Measurements from ENCODE around the gene ENTPD2. TPM values are rescaled to one million over a fixed set of nuclear protein-coding genes. Genes with fewer than 3 reads are reported as not detected.

ENTPD2 gene
- total RNA-seq, 1 donor from 2014 or later: 5.2 TPM

DNA sequence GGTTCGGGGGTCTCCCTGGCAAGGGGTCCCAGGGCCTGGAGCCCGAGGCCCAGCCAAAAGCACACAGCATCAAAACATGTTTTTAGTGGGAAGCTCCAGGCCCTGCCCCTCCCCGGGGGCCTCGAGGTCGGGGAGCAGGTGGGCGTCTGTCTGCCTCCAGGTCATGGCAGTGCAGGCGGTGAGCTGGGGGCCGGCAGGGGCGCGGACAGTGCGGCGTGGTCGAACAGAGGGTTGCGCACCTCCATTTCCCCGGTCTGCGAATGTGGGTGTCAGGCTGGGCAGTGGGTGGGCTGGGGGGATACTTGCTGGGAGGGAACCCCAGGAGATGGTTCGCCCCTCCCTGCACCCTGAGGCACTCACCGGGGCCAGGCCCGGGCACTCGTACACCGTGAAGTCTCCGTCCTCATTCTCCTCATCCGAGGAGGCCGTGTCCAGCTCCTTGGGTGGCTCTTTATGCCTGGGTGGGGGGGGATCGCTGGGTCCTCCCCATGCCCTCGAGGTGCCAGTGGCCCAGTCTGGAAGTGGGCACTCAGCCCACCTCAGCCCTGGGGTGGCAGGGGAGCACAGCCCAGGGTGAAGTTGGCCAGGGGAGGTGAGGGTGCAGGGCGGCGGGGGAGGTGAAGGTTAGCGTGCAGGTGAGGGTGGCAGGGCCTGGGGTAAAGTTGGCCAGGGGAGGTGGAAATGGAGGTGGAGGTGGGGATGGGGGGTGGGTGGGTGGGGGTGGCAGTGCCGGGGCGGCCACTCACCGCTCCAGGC lies 14.1 kb downstream of the ENTPD2 start:
- Mint-ChIP-seq H3K9me3 (no peaks in the 10 kb centered on the region), H3K27me3 (ENCODE audit: low read depth) (peaks cover 15% of the 10 kb centered on the region), H3K36me3 (no peaks in the 10 kb centered on the region)

DNA sequence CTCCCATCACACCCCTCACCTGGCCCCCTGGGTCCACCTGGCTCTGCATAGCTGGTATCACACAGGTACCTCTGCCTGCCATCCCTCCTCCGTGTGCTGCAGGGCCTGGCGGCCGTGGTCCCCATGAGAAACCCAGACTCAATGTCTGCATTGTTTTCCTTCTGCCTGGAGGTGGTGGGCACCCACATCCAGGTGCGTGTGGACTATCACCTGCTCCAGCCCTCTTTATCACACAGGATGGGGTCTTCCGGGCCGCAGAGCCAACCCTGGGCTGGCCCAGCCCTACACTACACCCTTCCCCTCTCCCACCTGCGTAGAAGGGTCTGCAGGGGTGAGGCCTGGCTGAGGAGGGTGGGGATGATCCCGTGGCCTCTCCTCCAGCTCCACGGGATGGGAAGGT lies 14.9 kb downstream of the ENTPD2 start:
- H3K9me3 Mint-ChIP-seq: no peaks in the 10 kb centered on the region
- H3K27me3 Mint-ChIP-seq (ENCODE audit: low read depth): peaks cover 7% of the 10 kb centered on the region
- H3K4me1 Mint-ChIP-seq: no peaks in the 10 kb centered on the region
- no peak overlapping the region for H3K4me3 Mint-ChIP-seq
- no peak for DNase-seq (ENCODE audit: low spot score in 2 of 2, unreplicated experiment in 2 of 2)
- TF ChIP-seq, protein P1, sequence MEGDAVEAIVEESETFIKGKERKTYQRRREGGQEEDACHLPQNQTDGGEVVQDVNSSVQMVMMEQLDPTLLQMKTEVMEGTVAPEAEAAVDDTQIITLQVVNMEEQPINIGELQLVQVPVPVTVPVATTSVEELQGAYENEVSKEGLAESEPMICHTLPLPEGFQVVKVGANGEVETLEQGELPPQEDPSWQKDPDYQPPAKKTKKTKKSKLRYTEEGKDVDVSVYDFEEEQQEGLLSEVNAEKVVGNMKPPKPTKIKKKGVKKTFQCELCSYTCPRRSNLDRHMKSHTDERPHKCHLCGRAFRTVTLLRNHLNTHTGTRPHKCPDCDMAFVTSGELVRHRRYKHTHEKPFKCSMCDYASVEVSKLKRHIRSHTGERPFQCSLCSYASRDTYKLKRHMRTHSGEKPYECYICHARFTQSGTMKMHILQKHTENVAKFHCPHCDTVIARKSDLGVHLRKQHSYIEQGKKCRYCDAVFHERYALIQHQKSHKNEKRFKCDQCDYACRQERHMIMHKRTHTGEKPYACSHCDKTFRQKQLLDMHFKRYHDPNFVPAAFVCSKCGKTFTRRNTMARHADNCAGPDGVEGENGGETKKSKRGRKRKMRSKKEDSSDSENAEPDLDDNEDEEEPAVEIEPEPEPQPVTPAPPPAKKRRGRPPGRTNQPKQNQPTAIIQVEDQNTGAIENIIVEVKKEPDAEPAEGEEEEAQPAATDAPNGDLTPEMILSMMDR (IDR thresholded peaks at IDR 0.05; ENCODE audit: unreplicated experiment): no peak
- H3K36me3 Mint-ChIP-seq: no peaks in the 10 kb centered on the region
- H3K27ac Mint-ChIP-seq: no peak overlapping the region

More for the DNA sequence above, 14.1 kb downstream of the ENTPD2 start:
- TF ChIP-seq, protein P1 (IDR thresholded peaks at IDR 0.05; ENCODE audit: unreplicated experiment): no peak
- Mint-ChIP-seq H3K4me1 (peaks cover under 1% of the 10 kb centered on the region), H3K4me3 (no peak overlapping the region), H3K27ac (no peak overlapping the region)
- DNase-seq (ENCODE audit: low spot score in 2 of 2, unreplicated experiment in 2 of 2): no peak

DNA sequence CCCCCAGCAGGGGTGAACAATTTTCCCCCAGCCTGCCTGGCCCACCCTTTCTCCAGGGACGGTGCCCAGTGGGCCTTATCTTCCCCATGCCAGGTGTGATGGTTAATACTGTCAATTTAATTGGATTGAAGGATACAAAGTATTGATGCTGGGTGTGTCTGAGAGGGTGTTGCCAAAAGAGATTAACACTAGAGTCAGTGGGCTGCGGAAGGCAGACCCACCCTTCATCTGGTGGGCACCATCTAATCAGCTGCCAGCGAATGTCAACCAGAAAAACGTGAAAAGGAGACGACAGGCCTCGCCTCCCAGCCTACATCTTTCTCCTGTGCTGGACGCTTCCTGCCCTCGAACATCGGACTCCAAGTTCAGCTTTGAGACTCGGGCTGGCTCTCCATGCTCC lies 16.4 kb downstream of the ENTPD2 start:
- no peaks in the 10 kb centered on the region for H3K27me3 Mint-ChIP-seq (ENCODE audit: low read depth)
- H3K36me3 Mint-ChIP-seq: no peaks in the 10 kb centered on the region
- TF ChIP-seq, protein P1 (IDR thresholded peaks at IDR 0.05; ENCODE audit: unreplicated experiment): no peak
- H3K4me3 Mint-ChIP-seq: no peak overlapping the region
- no peak for DNase-seq (ENCODE audit: low spot score in 2 of 2, unreplicated experiment in 2 of 2)
- H3K4me1 Mint-ChIP-seq: no peaks in the 10 kb centered on the region
- H3K9me3 Mint-ChIP-seq: no peaks in the 10 kb centered on the region
- H3K27ac Mint-ChIP-seq: no peak overlapping the region

DNA sequence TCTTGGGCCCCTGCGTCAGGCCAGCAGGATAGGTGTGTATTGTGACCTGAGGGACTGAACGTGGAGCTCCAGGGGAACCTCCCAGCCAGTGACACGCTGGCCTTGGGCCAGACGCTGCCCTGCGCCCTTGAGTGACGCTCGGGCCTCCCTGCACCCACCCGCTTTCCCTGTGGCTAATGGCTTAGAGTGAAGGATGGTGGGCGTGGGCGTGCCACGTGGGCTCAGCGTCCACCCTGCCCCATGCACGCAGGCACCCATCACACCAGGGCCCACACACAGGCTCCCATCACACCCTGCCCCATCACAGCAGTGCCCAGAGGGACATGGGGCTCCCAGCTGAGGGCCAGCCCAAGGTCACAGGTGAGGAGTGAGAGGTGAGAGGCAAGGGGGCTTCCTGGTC lies 16.8 kb downstream of the ENTPD2 start:
- Mint-ChIP-seq H3K4me3 (no peak overlapping the region), H3K36me3 (no peaks in the 10 kb centered on the region), H3K9me3 (no peaks in the 10 kb centered on the region), H3K4me1 (no peaks in the 10 kb centered on the region), H3K27ac (no peak overlapping the region), H3K27me3 (ENCODE audit: low read depth) (no peaks in the 10 kb centered on the region)
- TF ChIP-seq, protein P1 (IDR thresholded peaks at IDR 0.05; ENCODE audit: unreplicated experiment): no peak
- DNase-seq (ENCODE audit: low spot score in 2 of 2, unreplicated experiment in 2 of 2): no peak

DNA sequence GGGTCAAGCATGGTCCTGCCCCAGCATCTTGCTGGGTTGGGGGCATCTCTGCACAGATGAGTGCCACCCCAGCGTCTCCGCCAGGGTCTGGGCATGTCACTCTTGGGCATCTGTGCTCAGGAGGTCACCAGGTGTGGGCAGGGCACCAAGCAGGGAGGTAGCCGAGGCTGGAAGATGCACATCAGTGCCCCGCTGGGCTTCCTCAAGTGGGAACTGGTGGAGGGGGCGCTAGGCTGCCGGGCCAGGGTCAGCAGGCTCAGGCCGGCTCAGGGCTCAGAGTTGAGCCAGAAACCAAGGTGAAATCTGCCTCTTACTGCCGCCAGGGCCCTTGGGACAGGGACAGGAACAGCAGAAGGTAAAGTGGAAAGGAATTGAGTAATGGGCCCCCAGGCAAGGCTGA lies 17.9 kb downstream of the ENTPD2 start:
- DNase-seq (ENCODE audit: low spot score in 2 of 2, unreplicated experiment in 2 of 2): no peak
- Mint-ChIP-seq H3K27ac (no peak overlapping the region), H3K4me1 (no peaks in the 10 kb centered on the region), H3K4me3 (no peak overlapping the region), H3K27me3 (ENCODE audit: low read depth) (no peaks in the 10 kb centered on the region), H3K36me3 (no peaks in the 10 kb centered on the region), H3K9me3 (no peaks in the 10 kb centered on the region)
- TF ChIP-seq, protein P1 (IDR thresholded peaks at IDR 0.05; ENCODE audit: unreplicated experiment): no peak
